ENCODE measurements around the gene PPP2R5A.

GRCh38 chr1:212388985-212389716 lies 103.9 kb downstream of the PPP2R5A start:
- TF ChIP-seq, protein P1, sequence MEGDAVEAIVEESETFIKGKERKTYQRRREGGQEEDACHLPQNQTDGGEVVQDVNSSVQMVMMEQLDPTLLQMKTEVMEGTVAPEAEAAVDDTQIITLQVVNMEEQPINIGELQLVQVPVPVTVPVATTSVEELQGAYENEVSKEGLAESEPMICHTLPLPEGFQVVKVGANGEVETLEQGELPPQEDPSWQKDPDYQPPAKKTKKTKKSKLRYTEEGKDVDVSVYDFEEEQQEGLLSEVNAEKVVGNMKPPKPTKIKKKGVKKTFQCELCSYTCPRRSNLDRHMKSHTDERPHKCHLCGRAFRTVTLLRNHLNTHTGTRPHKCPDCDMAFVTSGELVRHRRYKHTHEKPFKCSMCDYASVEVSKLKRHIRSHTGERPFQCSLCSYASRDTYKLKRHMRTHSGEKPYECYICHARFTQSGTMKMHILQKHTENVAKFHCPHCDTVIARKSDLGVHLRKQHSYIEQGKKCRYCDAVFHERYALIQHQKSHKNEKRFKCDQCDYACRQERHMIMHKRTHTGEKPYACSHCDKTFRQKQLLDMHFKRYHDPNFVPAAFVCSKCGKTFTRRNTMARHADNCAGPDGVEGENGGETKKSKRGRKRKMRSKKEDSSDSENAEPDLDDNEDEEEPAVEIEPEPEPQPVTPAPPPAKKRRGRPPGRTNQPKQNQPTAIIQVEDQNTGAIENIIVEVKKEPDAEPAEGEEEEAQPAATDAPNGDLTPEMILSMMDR (IDR thresholded peaks at IDR 0.05 in 8 of 11, conservative IDR thresholded peaks at IDR 0.05 in 3 of 11), result no peak
- TF ChIP-seq POLR2AphosphoS5 (IDR thresholded peaks at IDR 0.05), result no peak
- TF ChIP-seq POLR2A (IDR thresholded peaks at IDR 0.05), result no peak

Data from spleen (tissue), 7 donors.